Natural killer cell (primary cell): Measurements from ENCODE around the gene SLC1A4. TPM values are rescaled to one million over a fixed set of nuclear protein-coding genes. Genes with fewer than 3 reads are reported as not detected.

ENCODE experiments used
- ATAC-seq, 3 donors: fragments of 150-1000 bp in 2 of 3; fragments of 200-7000 bp in 1 of 3; cut with Tn5 transposase; 1 replicate in 1 of 3; 2 replicates in 2 of 3; pipeline ENCODE4 v1.10.0; 2021; ENCODE audit warnings: mild to moderate bottlenecking in 2 of 3, moderate library complexity in 2 of 3
- DNase-seq, 2 donors: peaks; one replicate each; pipeline versions ENCODE4 v3.0.0 to v3.0.0-alpha.2; 2013 to 2021; ENCODE audit warnings: mixed read lengths in 1 of 2
- H3K27ac ChIP-seq: one replicate; pipeline ENCODE4 v1.5.1; 2013; ENCODE audit warnings: mild to moderate bottlenecking, low read length
- H3K27me3 ChIP-seq: one replicate; pipeline ENCODE4 v1.6.1; 2013; ENCODE audit warnings: low read length; ENCODE audit not compliant: control insufficient read depth, insufficient read depth
- H3K36me3 ChIP-seq: one replicate; pipeline ENCODE4 v1.6.1; 2013; ENCODE audit warnings: low read length; ENCODE audit not compliant: control insufficient read depth, insufficient read depth
- H3K4me1 ChIP-seq: one replicate; pipeline ENCODE4 v1.6.1; 2013; ENCODE audit warnings: low read length; ENCODE audit not compliant: control insufficient read depth, insufficient read depth
- H3K4me3 ChIP-seq: one replicate; pipeline ENCODE4 v1.5.1; 2013; ENCODE audit warnings: low read length
- H3K9me3 ChIP-seq: one replicate; pipeline ENCODE4 v1.6.1; 2013; ENCODE audit warnings: low read length; ENCODE audit not compliant: control insufficient read depth, insufficient read depth
- H3K27ac Mint-ChIP-seq, 2 donors: one replicate each; pipeline ENCODE4 v1.8.0; 2022; ENCODE audit warnings: mild to moderate bottlenecking in 2 of 2, mixed read lengths in 2 of 2, moderate library complexity in 1 of 2
- H3K27me3 Mint-ChIP-seq, 2 donors: one replicate each; pipeline ENCODE4 v1.8.0; 2022; ENCODE audit warnings: low read depth in 2 of 2, mixed read lengths in 2 of 2
- H3K36me3 Mint-ChIP-seq: one replicate; pipeline ENCODE4 v1.8.0; 2022; ENCODE audit warnings: mixed read lengths
- H3K4me1 Mint-ChIP-seq, 2 donors: one replicate each; pipeline ENCODE4 v1.8.0; 2022; ENCODE audit warnings: mixed read lengths in 2 of 2
- H3K4me3 Mint-ChIP-seq: one replicate; pipeline ENCODE4 v1.8.0; 2022; ENCODE audit warnings: mild to moderate bottlenecking, moderate library complexity, mixed read lengths
- H3K9me3 Mint-ChIP-seq, 2 donors: one replicate each; pipeline ENCODE4 v1.8.0; 2022; ENCODE audit warnings: mixed read lengths in 2 of 2
- WGBS: methylation state at CpG from one replicate; pipeline ENCODE4 v1.1.7; 2013; ENCODE audit warnings: missing lambda C conversion rate; ENCODE audit not compliant: insufficient coverage; 5-methylcytosine and 5-hydroxymethylcytosine counted together
- intact Hi-C: fragments of 100-400 bp; cut with micrococcal nuclease; formaldehyde crosslinking; loops from one replicate; pipeline ENCODE4 v1.14.2; 2022
- total RNA-seq, 4 donors: library from RNA; stranded (reverse); fragments of 120-200 nt in 1 of 4; gene quantifications; one replicate each; pipeline versions ENCODE4 v1.2.3 to v1.2.4, GENCODE V29; 2013 to 2022
- TF ChIP-seq, protein P1 (sequence below): fragments of 200-600 bp; IDR thresholded peaks from one replicate; pipeline ENCODE4 v1.8.0; 2022; ENCODE audit warnings: antibody characterized with exemption

Gene SLC1A4
- total RNA-seq, 3 donors from 2014 or later (not counting 1 experiment from before 2014, with no cell fraction given) = 3.9 to 13.8 (median 5.6) TPM

DNA sequence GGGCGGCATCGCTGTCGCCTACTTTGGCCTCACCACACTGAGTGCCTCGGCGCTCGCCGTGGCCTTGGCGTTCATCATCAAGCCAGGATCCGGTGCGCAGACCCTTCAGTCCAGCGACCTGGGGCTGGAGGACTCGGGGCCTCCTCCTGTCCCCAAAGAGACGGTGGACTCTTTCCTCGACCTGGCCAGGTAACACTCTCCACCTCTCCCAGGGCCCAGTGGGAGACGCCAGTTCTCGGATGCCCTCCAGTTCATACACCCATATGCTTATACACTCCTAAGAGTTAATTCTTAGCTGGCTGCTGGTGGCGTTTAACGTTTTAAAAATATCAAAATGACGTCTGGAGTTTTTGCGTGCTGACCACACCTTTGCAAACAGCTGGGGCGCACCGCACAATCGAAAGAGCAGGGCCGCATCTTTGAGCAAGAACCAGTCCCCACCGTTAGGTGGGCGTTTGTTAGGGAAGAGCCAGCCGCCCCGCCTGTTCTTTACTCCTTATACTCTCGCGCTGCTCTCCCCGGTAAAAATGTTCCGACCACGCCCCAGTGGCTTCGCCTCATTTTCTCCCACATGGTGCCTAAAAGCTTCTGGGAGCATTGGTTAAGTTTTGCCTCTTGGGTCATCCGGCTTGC is 899 bp downstream of the SLC1A4 start:
- TF ChIP-seq, protein P1, sequence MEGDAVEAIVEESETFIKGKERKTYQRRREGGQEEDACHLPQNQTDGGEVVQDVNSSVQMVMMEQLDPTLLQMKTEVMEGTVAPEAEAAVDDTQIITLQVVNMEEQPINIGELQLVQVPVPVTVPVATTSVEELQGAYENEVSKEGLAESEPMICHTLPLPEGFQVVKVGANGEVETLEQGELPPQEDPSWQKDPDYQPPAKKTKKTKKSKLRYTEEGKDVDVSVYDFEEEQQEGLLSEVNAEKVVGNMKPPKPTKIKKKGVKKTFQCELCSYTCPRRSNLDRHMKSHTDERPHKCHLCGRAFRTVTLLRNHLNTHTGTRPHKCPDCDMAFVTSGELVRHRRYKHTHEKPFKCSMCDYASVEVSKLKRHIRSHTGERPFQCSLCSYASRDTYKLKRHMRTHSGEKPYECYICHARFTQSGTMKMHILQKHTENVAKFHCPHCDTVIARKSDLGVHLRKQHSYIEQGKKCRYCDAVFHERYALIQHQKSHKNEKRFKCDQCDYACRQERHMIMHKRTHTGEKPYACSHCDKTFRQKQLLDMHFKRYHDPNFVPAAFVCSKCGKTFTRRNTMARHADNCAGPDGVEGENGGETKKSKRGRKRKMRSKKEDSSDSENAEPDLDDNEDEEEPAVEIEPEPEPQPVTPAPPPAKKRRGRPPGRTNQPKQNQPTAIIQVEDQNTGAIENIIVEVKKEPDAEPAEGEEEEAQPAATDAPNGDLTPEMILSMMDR = no peak
- H3K36me3 Mint-ChIP-seq = no peaks in the 10 kb centered on the region
- WGBS = 42% methylated on average over 35 of the region's 35 CpGs
- intact Hi-C loops = loop anchor here (1.0 to 5.0 kb wide), 4 partner anchors 43 to 664 kb away; no protein-coding TSS in a partner anchor
- Histone ChIP-seq H3K4me1 (peaks cover 23% of the 10 kb centered on the region), H3K27me3 (no peaks in the 10 kb centered on the region), H3K4me3 (peak overlapping the region; percentile 89), H3K27ac (no peak overlapping the region), H3K36me3 (no peaks in the 10 kb centered on the region), H3K9me3 (no peaks in the 10 kb centered on the region)
- H3K4me3 Mint-ChIP-seq = peak overlapping the region; percentile 94
- DNase-seq (no peak), ATAC-seq (no peak)
- H3K4me1 Mint-ChIP-seq = peaks cover 35 to 45% of the 10 kb centered on the region in 2 donors
- H3K27ac Mint-ChIP-seq = peak overlapping the region; percentile 57 to 68
- no peaks in the 10 kb centered on the region for H3K27me3 Mint-ChIP-seq
- H3K9me3 Mint-ChIP-seq = no peaks in the 10 kb centered on the region

GRCh38 chr2:64990876-64991275 is 1.7 kb downstream of the SLC1A4 start:
- Histone ChIP-seq H3K4me3 (no peak overlapping the region), H3K4me1 (peaks cover 23% of the 10 kb centered on the region), H3K36me3 (no peaks in the 10 kb centered on the region), H3K9me3 (no peaks in the 10 kb centered on the region), H3K27me3 (no peaks in the 10 kb centered on the region), H3K27ac (no peak overlapping the region)
- H3K9me3 Mint-ChIP-seq = no peaks in the 10 kb centered on the region
- peak overlapping the region in 1 of 2 donors; percentile 68 for H3K27ac Mint-ChIP-seq
- TF ChIP-seq, protein P1 = no peak
- DNase-seq (no peak), ATAC-seq (no peak)
- no peaks in the 10 kb centered on the region for H3K36me3 Mint-ChIP-seq
- H3K4me1 Mint-ChIP-seq = peaks cover 35 to 45% of the 10 kb centered on the region in 2 donors
- intact Hi-C loops = no loop called here
- H3K4me3 Mint-ChIP-seq = peak overlapping the region; percentile 94
- no peaks in the 10 kb centered on the region for H3K27me3 Mint-ChIP-seq
- 100% methylated on average over 1 of the region's 1 CpG for WGBS

DNA sequence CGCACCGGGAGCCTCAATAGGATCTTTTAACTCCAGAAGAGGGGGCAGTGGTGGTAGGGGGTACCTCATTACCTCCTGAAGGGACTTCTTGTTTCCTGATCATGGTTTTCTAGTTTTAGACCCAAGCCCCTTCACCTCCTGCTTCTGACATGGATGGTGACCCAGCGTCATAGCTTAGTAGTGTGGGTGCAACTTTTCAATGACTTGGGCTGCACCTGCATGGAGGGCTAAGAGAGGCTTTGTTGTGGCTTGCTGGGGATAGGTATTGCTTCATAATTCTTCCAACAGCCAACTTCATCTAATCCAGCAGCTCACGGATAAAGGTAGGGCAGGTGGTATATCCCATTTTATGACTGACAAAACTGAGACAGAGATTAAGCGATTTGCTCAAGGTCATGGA is 3.0 kb downstream of the SLC1A4 start:
- peaks cover 23% of the 10 kb centered on the region for H3K4me1 ChIP-seq
- H3K4me3 ChIP-seq = no peak overlapping the region
- no peak overlapping the region for H3K27ac ChIP-seq
- DNase-seq (no peak), ATAC-seq (no peak)
- Mint-ChIP-seq H3K4me3 (peak overlapping the region; percentile 38), H3K27ac (no peak overlapping the region), H3K36me3 (no peaks in the 10 kb centered on the region), H3K4me1 (peaks cover 30 to 39% of the 10 kb centered on the region in 2 donors), H3K9me3 (no peaks in the 10 kb centered on the region), H3K27me3 (no peaks in the 10 kb centered on the region)
- TF ChIP-seq, protein P1 = no peak
- H3K36me3 ChIP-seq = no peaks in the 10 kb centered on the region
- 96% methylated on average over 2 of the region's 5 CpGs for WGBS
- intact Hi-C loops = no loop called here
- no peaks in the 10 kb centered on the region for H3K27me3 ChIP-seq
- no peaks in the 10 kb centered on the region for H3K9me3 ChIP-seq

DNA sequence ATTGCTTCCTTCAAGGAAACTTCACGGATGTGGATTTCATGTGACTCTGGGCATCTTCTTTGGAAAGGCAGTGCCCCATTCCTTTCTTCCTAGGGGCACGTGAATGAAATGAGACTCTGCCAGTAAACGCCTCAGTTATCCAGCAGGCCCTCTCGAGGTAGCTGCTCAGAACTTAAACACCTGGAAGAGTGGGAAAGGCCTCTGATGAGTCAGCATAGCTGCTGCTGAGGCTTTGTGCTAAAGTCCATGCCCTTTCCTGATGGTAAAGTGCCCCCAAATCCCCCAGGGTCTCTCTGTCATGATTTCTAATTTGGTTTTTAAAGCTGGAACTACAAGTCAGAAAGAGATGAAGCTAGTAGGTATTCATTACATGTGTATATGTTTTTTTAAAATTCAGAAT is 3.8 kb downstream of the SLC1A4 start:
- 84% methylated on average over 4 of the region's 4 CpGs for WGBS
- H3K36me3 Mint-ChIP-seq = no peaks in the 10 kb centered on the region
- no peaks in the 10 kb centered on the region for H3K36me3 ChIP-seq
- DNase-seq (no peak), ATAC-seq (no peak)
- no peaks in the 10 kb centered on the region for H3K9me3 Mint-ChIP-seq
- H3K9me3 ChIP-seq = no peaks in the 10 kb centered on the region
- intact Hi-C loops = no loop called here
- TF ChIP-seq, protein P1 = no peak
- no peaks in the 10 kb centered on the region for H3K27me3 ChIP-seq
- no peak overlapping the region for H3K27ac ChIP-seq
- no peaks in the 10 kb centered on the region for H3K27me3 Mint-ChIP-seq
- H3K4me1 Mint-ChIP-seq = peaks cover 24 to 33% of the 10 kb centered on the region in 2 donors
- no peak overlapping the region for H3K4me3 Mint-ChIP-seq
- no peak overlapping the region for H3K27ac Mint-ChIP-seq
- H3K4me3 ChIP-seq = no peak overlapping the region
- peaks cover 19% of the 10 kb centered on the region for H3K4me1 ChIP-seq
